ENCODE measurements around the gene NUDT5. TPM values are rescaled to one million over a fixed set of nuclear protein-coding genes. Genes with fewer than 3 reads are reported as not detected.

The NUDT5 gene
- total and polyA plus RNA-seq, 2 donors (not counting 1 experiment from before 2014, with no cell fraction given): 25.9 to 39.9 TPM

- ATAC-seq (ENCODE audit: low read depth) (no peak), DNase-seq (no peak)
- no peaks in the 10 kb centered on the region for H3K9me3 Mint-ChIP-seq (ENCODE audit: insufficient read depth)
- H3K27me3 Mint-ChIP-seq: no peaks in the 10 kb centered on the region
- intact Hi-C loops (cut with micrococcal nuclease): no loop called here
- Histone ChIP-seq H3K4me3 (ENCODE audit: control extremely low read depth in 1 of 5, extremely low read depth in 1 of 5, insufficient read depth in 1 of 5, low read depth in 2 of 5, low read length in 4 of 5) (no peak overlapping the region), H3K27me3 (replicated peaks in 1 of 4; ENCODE audit: control extremely low read depth in 1 of 4, control insufficient read depth in 3 of 4, insufficient read depth in 4 of 4, low read length in 3 of 4) (no peaks in the 10 kb centered on the region), H3K79me2 (ENCODE audit: control insufficient read depth, insufficient read depth, low read length) (peaks cover 68% of the 10 kb centered on the region), H3K9me3 (ENCODE audit: control extremely low read depth in 1 of 3, control insufficient read depth in 2 of 3, insufficient read depth in 1 of 3, low read length in 2 of 3) (no peaks in the 10 kb centered on the region), H3K4me2 (replicated peaks; ENCODE audit: low read depth, low read length, poor library complexity, severe bottlenecking) (no peak overlapping the region), H3K4me1 (ENCODE audit: control insufficient read depth in 2 of 2, insufficient read depth in 2 of 2, low read length in 2 of 2) (no peaks in the 10 kb centered on the region), H3K9ac (ENCODE audit: low read length) (no peak overlapping the region), H3K27ac (ENCODE audit: low read length in 2 of 2) (no peak overlapping the region), H3K36me3 (replicated peaks in 1 of 2; ENCODE audit: control extremely low read depth in 1 of 2, control insufficient read depth in 1 of 2, extremely low read depth in 1 of 2, insufficient read depth in 2 of 2, low read length in 1 of 2) (peaks cover 6 to 28% of the 10 kb centered on the region in 2 experiments), H2AFZ (ENCODE audit: insufficient read depth, low read depth, low read length, poor library complexity, severe bottlenecking) (no peak overlapping the region), H4K20me1 (ENCODE audit: control insufficient read depth, insufficient read depth, low read length, poor library complexity, severe bottlenecking) (peaks cover 15% of the 10 kb centered on the region)
- 92% methylated on average over 2 of the region's 6 CpGs for WGBS (ENCODE audit: insufficient coverage)
- TF ChIP-seq CTCF (IDR thresholded peaks at IDR 0.05) (no peak), EZH2 (IDR thresholded peaks at IDR 0.05; ENCODE audit: borderline replicate concordance, insufficient read depth, low read depth, low read length, poor library complexity, severe bottlenecking) (no peak)
- H3K27ac Mint-ChIP-seq: no peak overlapping the region
- ChIA-PET CTCF (no interaction called here), POLR2A (interaction anchor here (0.6 kb wide), 1 partner anchor 190 kb away, joined by 3 read pairs; no protein-coding TSS in a partner anchor)
- peaks cover 8% of the 10 kb centered on the region for H3K4me1 Mint-ChIP-seq
- H3K4me3 Mint-ChIP-seq: no peak overlapping the region
These were observed 7.0 kb downstream of the NUDT5 start for GRCh38 chr10:12188656-12189055.

- DNase-seq: no peak
- H3K4me1 Mint-ChIP-seq: peaks cover 5% of the 10 kb centered on the region
- peaks cover 15% of the 10 kb centered on the region for H4K20me1 ChIP-seq (ENCODE audit: control insufficient read depth, insufficient read depth, low read length, poor library complexity, severe bottlenecking)
- H3K4me3 Mint-ChIP-seq: no peak overlapping the region
- no peak overlapping the region for H3K27ac ChIP-seq (ENCODE audit: low read length in 2 of 2)
- no peak overlapping the region for H3K4me3 ChIP-seq (ENCODE audit: control extremely low read depth in 1 of 5, extremely low read depth in 1 of 5, insufficient read depth in 1 of 5, low read depth in 2 of 5, low read length in 4 of 5)
- no peak for TF ChIP-seq CTCF (IDR thresholded peaks at IDR 0.05)
- no peak for TF ChIP-seq EZH2 (IDR thresholded peaks at IDR 0.05; ENCODE audit: borderline replicate concordance, insufficient read depth, low read depth, low read length, poor library complexity, severe bottlenecking)
- ChIA-PET CTCF (no interaction called here), POLR2A (no interaction called here)
- H3K79me2 ChIP-seq (ENCODE audit: control insufficient read depth, insufficient read depth, low read length): peaks cover 56% of the 10 kb centered on the region
- H3K27ac Mint-ChIP-seq: no peak overlapping the region
- H3K9me3 Mint-ChIP-seq (ENCODE audit: insufficient read depth): no peaks in the 10 kb centered on the region
- H3K9me3 ChIP-seq (ENCODE audit: control extremely low read depth in 1 of 3, control insufficient read depth in 2 of 3, insufficient read depth in 1 of 3, low read length in 2 of 3): no peaks in the 10 kb centered on the region
- H2AFZ ChIP-seq (ENCODE audit: insufficient read depth, low read depth, low read length, poor library complexity, severe bottlenecking): no peak overlapping the region
- no peaks in the 10 kb centered on the region for H3K4me1 ChIP-seq (ENCODE audit: control insufficient read depth in 2 of 2, insufficient read depth in 2 of 2, low read length in 2 of 2)
- WGBS (ENCODE audit: insufficient coverage): 100% methylated on average over 1 of the region's 5 CpGs
- H3K4me2 ChIP-seq (replicated peaks; ENCODE audit: low read depth, low read length, poor library complexity, severe bottlenecking): no peak overlapping the region
- H3K27me3 ChIP-seq (replicated peaks in 1 of 4; ENCODE audit: control extremely low read depth in 1 of 4, control insufficient read depth in 3 of 4, insufficient read depth in 4 of 4, low read length in 3 of 4): no peaks in the 10 kb centered on the region
- ATAC-seq (ENCODE audit: low read depth): no peak
- no peak overlapping the region for H3K9ac ChIP-seq (ENCODE audit: low read length)
- no peaks in the 10 kb centered on the region for H3K27me3 Mint-ChIP-seq
- H3K36me3 ChIP-seq (replicated peaks in 1 of 2; ENCODE audit: control extremely low read depth in 1 of 2, control insufficient read depth in 1 of 2, extremely low read depth in 1 of 2, insufficient read depth in 2 of 2, low read length in 1 of 2): peaks cover 6 to 33% of the 10 kb centered on the region in 2 experiments
- intact Hi-C loops (cut with micrococcal nuclease): no loop called here
These were observed 8.3 kb downstream of the NUDT5 start for GRCh38 chr10:12187321-12187905.
